ENCODE measurements around the gene TAF3.
A peak's percentile ranks its signal among the peaks of the same experiment; 100 is the strongest.

- TF ChIP-seq POLR2A (IDR thresholded peaks at IDR 0.05; ENCODE audit: low read depth, low read length) = no peak; the same call in 1 of the 2 replicates
- TF ChIP-seq POLR2AphosphoS5 (IDR thresholded peaks at IDR 0.05; ENCODE audit: low read depth, low read length) = no peak
- no peak for TF ChIP-seq TAF1 (IDR thresholded peaks at IDR 0.05; ENCODE audit: low read depth, low read length)
- no peak for TF ChIP-seq PAX5 (IDR thresholded peaks at IDR 0.05; ENCODE audit: insufficient read depth, low read length, severe bottlenecking)
- TF ChIP-seq SPI1 (IDR thresholded peaks at IDR 0.05; ENCODE audit: low read depth, low read length) = no peak
- TF ChIP-seq POU2F2 (IDR thresholded peaks at IDR 0.05; ENCODE audit: low read depth, low read length) = peak; percentile 63; the same call in 1 of the 2 replicates
These were observed 241.9 kb downstream of the TAF3 start for GRCh38 chr10:8060010-8060703.
